ENCODE results near the gene STK36. TPM values are rescaled to one million over a fixed set of nuclear protein-coding genes. Genes with fewer than 3 reads are reported as not detected.

The STK36 gene, protein sequence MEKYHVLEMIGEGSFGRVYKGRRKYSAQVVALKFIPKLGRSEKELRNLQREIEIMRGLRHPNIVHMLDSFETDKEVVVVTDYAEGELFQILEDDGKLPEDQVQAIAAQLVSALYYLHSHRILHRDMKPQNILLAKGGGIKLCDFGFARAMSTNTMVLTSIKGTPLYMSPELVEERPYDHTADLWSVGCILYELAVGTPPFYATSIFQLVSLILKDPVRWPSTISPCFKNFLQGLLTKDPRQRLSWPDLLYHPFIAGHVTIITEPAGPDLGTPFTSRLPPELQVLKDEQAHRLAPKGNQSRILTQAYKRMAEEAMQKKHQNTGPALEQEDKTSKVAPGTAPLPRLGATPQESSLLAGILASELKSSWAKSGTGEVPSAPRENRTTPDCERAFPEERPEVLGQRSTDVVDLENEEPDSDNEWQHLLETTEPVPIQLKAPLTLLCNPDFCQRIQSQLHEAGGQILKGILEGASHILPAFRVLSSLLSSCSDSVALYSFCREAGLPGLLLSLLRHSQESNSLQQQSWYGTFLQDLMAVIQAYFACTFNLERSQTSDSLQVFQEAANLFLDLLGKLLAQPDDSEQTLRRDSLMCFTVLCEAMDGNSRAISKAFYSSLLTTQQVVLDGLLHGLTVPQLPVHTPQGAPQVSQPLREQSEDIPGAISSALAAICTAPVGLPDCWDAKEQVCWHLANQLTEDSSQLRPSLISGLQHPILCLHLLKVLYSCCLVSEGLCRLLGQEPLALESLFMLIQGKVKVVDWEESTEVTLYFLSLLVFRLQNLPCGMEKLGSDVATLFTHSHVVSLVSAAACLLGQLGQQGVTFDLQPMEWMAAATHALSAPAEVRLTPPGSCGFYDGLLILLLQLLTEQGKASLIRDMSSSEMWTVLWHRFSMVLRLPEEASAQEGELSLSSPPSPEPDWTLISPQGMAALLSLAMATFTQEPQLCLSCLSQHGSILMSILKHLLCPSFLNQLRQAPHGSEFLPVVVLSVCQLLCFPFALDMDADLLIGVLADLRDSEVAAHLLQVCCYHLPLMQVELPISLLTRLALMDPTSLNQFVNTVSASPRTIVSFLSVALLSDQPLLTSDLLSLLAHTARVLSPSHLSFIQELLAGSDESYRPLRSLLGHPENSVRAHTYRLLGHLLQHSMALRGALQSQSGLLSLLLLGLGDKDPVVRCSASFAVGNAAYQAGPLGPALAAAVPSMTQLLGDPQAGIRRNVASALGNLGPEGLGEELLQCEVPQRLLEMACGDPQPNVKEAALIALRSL (N-terminal part only)
- total RNA-seq: 19.6 TPM
- long read RNA-seq, partial matches to known transcripts: 4 of 6 reads
- long read RNA-seq, other reads (novel, unspliced or antisense): 2 of 6 reads

DNA sequence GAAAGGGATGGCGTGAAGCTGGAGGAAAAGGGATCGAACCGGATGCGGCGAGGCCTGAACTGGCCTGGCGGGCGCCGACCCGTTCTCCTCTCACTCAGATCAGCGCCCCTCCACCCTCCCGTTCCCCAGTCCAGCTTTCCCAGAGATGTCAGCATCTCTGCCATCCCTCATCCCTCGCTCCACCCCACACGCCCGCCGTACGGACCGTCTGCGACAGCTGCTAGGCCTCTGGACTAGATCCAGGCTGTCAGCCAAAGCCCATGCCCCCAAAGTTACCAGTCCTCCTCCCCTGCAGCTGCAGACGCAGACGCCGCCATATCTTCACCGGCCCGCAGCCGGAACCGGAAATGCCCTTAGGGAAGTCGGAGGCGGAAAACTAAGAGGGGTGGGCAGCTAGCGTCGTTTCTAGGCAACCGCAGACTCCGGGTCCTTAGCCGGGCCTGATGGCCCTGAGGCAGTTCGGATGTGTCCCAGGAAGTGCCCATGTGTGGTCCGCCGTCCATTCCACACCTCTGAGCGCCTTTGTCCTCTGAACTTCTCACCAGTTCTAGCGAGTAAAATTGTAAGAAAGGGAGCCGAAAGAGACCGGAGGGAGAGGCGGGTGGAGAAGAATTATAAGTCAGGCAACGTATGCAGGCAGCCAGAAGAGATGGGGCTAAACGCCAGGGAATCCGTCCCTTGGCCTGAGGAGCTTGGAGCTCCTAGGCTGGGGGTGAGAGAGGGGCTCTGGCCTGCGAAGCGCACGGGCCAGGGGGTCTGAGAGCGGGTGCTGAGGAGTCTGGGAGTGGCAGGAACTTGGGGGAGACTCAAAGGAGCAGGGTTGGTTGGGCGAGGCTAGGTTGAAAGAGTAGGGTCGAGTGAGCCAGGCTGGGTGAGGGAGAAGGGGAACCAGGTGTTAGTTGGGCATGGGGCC, at the start of gene STK36, which contains the start of gene RNF25:
Gene STK36, plus strand, starts transcription at position 433 of the 913 bp plus-strand sequence. CDS start 744 bp downstream, outside the sequence.
Gene RNF25, minus strand, starts transcription at position 349 of the 913 bp plus-strand sequence. Its CDS starts 32 bp downstream, at position 317.
- DNase-seq (ENCODE audit: low spot score): peak; percentile 93

DNA sequence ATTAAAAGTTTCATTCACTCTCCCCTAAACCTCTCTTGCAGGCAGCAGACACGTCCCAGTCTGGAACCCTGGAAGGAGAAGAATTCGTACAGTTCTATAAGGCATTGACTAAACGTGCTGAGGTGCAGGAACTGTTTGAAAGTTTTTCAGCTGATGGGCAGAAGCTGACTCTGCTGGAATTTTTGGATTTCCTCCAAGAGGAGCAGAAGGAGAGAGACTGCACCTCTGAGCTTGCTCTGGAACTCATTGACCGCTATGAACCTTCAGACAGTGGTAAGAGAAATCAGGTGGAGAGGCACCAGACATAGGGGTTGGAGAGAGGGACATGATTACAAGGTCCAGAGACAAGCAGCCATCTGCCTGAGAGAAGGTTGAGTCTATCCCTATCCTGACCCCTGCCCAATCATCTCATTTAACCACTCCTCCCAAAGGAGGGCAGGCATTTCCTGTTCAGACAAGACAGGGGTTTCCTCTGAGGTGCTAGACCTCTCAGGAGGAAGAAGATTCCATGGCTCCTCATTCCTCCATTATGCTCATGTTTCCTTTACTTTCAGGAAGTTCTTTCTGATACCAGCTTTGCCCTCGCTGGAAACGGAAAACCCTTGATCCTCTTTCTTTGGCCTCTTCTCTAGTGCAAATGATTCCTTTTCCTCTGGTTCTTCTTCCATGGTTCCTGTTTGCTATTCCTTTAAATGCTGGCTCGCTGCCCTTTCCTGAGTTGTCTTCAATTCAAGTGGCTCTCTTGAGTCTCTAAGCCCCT, 49.1 kb upstream of the STK36 start:
- DNase-seq (ENCODE audit: low spot score): no peak

DNA sequence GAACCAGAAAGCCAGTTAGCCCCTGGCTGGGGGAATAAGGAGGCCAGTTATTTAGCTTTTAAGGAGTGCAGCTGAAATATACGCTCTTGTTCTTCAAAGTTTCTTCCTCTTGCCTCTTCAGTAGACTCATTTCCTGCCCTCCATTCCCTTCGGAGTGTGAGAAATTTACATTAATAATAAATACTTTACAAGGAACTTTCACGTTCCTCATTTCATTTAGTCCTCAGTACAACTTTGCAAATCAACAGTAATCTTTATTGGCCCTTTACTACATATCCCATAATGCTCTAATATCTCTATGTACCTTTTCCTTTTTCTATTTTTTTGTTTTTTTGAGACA, 48.5 kb upstream of the STK36 start:
- no peak for DNase-seq (ENCODE audit: low spot score)

DNA sequence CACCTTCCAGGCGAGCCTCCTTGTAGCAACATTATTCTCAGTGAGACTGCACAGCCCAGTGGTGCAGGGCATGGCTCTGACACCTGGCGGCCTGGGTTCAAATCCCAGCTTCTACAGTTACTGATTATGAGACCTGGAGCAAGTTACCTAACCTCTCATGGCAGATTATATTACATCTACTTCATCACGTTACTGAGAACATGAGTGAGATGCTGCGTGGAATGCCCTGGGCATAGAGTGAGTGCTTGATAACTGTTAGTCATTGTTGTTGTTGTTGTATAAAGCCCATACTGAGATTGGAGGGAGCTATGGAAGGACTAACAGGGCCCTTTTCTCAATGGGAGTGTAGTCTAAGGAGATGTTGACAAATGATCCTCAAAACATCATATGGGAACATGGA, 45.5 kb upstream of the STK36 start:
- no peak for DNase-seq (ENCODE audit: low spot score)

DNA sequence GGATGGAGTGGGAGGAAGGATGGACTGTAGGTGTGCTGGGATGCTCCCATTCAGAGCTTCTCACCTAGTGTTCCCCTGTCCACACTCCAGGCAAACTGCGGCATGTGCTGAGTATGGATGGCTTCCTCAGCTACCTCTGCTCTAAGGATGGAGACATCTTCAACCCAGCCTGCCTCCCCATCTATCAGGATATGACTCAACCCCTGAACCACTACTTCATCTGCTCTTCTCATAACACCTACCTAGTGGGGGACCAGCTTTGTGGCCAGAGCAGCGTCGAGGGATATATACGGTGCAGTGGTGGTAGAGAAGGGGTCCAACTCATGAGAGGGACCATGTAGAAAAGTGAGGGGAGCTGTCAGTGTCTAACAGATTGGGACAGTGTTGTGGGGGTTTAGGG, 43.9 kb upstream of the STK36 start:
- DNase-seq (ENCODE audit: low spot score): no peak

DNA sequence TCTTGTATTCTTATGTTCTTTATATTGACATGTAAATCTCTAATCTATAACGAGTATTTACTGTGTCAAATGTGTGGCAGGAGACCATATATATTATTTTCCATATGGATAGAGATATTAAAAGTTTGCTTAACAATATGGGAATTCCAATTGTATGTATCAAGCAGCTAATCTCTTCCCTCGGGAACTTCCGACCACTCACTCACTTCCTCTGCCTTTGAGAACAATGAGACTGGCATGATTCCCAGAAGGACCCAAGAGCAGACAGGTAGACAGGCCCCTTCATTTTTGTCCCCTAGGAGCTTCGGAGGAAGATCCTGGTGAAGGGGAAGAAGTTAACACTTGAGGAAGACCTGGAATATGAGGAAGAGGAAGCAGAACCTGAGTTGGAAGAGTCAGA, 40.0 kb upstream of the STK36 start:
- DNase-seq (ENCODE audit: low spot score): no peak

DNA sequence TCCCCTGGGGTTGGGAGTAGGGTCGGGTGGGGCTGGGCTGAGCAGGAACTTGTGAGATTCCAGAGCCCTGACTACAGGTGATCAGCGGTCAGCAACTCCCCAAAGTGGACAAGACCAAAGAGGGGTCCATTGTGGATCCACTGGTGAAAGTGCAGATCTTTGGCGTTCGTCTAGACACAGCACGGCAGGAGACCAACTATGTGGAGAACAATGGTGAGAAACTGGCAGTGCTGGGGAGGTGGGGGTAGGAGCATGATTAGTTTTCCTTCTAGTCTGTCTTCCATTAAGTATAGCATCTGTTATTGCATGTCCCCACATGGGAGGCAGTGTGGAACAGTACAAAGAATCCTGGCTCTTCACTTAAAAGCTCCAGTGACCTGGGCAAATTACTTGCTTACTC, 36.2 kb upstream of the STK36 start:
- no peak for DNase-seq (ENCODE audit: low spot score)

DNA sequence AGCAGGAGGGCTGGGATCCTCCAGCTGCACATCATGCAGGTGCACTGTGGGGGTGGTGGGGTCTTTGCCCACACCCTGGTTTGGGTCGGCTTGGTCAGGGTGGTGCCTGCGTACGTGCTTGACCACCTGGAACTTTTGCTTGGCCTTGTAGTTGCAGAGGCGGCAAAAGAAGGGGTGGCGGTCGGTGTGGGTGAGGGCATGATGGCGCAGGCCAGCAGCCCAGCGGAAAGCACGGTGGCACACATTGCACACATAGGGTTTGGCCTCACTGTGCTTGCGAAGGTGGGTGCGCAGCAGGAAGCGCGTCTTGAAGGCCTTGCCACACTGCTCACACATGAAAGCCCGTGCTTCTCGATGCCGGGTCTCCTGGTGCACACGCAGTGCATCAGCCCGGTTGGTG, 33.5 kb upstream of the STK36 start:
- no peak for DNase-seq (ENCODE audit: low spot score)

DNA sequence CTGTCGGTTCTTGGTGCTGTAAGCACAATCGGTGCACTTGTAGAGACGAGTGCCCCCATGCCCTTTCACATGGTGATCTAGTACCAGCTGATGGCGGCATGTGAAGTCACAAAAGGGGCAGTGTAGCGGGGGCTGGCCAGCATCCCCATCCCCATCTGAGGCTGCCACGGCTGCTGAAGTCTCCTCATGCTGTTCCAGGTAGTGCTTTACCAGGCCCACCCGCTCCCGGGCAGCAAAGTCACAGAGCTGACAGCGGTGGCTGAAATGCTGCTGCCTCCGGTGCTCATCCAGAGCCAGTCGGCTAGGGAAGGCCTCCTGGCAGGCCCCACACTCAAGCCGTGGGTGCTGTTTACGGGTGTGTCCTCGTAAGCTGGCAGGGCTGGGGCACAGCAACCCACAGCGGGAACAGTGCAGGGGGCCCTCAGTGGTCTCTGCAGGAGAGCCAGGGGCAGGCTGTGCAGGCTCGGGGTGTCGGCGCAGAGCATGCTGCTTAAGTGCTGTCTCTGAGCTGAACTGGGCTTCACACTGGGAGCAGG, 29.7 kb upstream of the STK36 start:
- no peak for DNase-seq (ENCODE audit: low spot score)

DNA sequence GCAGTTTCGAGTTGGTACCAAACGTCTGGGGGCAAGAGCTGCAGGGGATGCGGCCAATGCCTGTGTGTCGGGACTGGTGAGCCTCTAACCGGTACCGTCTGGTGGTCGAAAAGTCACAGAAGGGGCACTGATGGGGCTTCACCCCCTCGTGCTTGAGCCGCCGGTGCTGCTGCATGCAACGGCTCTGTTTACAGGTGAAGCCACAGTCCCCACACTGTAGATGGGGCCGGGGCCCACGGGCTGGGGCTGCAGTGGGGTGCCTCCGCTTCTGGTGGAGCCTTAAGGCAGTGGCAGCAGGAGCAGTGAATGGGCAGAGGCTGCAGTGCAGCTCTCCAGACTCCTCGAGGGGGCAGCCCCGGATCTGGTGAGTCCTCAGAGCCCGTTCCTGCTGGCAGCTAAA, 29.1 kb upstream of the STK36 start:
- DNase-seq (ENCODE audit: low spot score): no peak

DNA sequence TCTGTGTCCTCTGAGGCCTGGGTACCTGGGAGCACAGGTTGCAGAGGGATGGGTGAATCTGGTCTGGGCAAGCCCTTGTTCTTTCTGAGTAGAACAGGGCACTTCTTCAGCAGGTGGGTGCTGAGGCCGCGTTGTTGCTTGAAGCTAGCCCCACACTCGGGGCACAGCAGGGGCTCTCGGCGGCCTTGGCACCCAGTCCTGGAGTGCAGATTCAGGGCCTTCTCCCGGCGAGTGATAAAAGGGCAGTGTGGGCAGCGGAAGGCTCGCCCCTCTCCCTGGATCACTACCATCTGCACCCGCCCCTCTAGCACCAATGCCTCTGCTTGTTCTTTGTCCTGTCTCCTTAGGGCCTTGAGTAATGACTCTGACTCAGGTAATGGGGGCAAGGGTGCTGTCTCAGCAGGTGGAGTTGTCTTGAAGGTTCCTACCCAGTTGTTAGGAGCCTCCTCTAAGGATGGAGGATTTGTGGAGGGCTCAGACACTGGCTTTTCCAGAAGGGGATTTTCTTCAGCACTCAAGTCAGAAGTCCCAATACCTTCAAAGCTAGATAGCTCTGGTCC, 28.1 kb upstream of the STK36 start:
- DNase-seq (ENCODE audit: low spot score): no peak

DNA sequence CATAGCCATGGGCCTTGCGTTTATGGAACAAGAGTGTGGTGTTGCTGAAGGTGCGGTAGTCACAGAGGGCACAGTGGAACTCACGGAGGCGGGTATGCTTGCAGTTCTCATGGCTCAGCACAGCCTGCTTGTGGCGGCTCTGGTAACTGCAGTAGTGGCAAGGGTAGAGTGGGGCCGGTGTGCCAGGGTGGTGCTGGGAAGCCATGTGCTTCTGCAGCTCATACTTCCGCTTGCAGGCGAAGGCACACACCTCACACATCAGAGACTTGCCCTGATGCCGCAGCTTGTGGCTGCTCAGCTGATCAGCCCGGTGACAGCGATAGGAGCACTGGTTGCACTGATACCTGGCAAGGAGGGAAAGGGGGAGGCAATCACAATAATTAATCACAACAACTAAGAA, 27.2 kb upstream of the STK36 start:
- DNase-seq (ENCODE audit: low spot score): no peak

DNA sequence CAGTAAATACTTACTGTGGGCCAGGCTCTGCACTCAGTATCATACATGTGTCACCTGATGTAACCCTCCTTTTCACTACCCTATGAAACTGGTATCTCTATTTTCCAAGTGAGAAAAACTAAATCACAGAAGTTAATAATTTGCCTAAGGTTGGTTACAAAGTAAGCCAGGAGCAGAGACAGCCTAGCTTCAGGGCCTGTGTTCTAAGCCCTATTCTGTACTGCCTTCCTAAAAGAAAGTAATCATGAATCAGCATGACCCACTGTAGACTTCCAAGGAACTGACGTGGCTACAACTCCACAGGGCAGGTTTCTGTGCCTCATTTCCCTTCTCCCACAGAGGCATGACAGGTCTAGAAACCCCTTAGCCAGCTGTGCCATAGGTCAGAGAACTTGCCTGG, 26.8 kb upstream of the STK36 start:
- no peak for DNase-seq (ENCODE audit: low spot score)

DNA sequence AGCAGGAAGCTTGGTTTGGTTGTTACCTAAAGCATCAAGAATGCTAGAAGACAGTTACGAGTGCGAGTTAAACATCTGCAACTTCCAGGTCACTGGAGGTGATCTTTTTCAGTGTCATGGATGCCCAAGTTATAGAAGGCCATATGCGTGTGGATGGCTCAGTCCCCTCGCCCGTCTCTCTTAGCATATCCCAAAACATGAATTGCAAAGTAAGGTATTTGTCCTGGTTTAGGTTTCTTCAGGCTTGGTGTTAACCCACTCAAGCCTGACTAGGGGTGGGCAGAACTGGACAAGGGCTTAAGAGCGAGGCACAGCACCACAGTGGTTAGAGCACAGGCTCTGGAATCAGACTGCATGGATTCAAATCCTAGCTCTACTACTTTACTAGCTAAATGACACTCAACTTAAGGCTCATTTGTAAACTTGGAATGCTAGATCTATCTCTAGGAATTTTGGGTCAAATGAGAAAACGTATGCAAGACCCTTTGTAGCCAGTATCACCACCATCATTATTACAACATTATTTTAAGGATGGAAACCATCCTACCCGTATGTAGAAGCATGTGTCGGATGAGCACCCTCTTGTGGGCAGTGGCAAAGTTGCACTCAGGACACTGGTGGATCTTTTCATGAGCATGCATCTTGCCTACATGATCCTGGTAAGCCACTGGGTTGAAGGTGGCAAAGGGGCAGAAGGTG, 23.6 kb upstream of the STK36 start:
- no peak for DNase-seq (ENCODE audit: low spot score)

DNA sequence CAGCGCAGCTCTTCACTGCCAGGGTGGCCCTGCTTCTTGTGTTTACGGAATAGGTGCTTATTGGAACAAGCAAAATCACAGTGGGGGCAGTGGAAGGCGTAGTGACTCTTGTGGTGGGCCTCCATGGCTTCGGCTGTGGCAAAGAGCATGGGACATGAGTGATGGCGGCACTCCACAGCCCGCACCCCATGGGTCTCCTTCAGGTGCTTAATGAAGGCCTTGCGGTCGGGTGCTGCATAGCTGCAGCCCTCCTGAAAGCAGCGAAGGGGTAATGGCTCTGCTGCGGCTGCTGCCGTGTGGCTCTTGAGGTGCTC, 23.1 kb upstream of the STK36 start:
- no peak for DNase-seq (ENCODE audit: low spot score)

DNA sequence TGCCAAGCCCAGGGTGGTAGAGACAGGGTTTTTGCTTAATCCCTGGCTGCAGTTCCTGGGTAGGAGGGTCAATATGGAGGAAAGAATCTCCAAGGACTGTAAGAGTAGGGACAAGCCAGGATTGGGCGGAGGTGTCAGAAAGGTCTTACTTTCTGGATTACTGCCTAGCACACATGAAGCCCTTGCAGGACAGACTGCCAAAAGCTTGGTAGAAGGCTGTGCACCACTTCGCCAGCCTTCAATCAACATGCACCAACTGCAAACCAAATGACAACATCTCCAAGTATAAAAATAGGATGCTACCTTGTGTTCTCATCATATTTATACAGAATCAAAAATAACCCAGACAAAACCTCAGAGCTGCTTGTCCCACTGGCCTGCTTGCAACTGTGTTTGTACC, 16.1 kb upstream of the STK36 start:
- no peak for DNase-seq (ENCODE audit: low spot score)

DNA sequence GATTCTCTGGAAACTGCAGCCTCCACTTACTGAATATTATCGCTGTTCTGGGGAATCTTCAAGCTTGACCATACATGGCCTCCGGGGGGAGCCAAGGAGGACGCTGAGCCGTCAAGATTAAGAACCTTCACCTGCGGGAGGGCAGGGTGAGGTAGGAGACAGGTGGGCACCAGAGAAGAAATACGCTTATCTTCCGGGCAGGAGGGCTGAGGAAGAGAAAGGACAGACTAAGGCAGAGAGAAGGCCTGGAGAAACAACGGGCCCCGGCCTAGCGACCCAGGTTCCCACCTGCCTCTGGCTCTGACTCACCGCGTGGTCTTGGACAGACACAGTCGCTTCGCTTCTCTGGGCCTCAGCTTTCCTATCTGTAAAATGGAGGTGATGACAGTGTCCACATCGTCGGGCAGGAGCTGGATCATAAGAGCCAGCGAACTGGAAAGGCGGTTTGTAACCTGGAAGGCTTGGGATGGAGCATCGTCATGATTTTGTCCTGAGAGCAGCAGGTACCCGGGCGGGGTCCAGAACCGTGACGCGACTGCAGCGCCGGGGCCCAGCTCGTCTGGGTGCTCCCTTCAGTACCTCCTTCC, 13.1 kb upstream of the STK36 start:
- DNase-seq (ENCODE audit: low spot score): no peak

Data from mesenteric fat pad (tissue), 1 donor.